Measurements from ENCODE around the gene ZC3H12A.

ZC3H12A gene

DNA sequence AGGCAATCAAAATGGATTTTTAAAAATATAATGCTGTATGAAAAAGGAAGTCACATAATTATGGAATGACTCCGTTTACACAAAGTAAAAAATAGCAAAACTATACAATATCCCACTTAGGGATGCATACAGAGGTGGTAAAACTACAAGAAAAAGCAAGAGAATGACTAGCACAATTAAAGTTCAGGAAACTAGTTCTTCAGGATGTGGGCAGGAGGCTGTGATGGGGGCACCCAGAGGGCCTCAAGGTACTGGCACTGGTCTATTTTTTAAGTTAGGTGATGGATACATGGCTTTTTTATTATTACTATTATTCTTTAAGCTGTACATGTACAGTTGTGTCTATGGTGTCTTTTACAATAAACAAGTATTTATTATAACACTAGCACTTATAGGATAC is 1.4 kb upstream of the ZC3H12A start:
- no peak overlapping the region; the same call in 1 of the 2 replicates for H3K4me3 ChIP-seq (ENCODE audit: control insufficient read depth, low read depth, low read length)
- TF ChIP-seq, protein P1, sequence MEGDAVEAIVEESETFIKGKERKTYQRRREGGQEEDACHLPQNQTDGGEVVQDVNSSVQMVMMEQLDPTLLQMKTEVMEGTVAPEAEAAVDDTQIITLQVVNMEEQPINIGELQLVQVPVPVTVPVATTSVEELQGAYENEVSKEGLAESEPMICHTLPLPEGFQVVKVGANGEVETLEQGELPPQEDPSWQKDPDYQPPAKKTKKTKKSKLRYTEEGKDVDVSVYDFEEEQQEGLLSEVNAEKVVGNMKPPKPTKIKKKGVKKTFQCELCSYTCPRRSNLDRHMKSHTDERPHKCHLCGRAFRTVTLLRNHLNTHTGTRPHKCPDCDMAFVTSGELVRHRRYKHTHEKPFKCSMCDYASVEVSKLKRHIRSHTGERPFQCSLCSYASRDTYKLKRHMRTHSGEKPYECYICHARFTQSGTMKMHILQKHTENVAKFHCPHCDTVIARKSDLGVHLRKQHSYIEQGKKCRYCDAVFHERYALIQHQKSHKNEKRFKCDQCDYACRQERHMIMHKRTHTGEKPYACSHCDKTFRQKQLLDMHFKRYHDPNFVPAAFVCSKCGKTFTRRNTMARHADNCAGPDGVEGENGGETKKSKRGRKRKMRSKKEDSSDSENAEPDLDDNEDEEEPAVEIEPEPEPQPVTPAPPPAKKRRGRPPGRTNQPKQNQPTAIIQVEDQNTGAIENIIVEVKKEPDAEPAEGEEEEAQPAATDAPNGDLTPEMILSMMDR (IDR thresholded peaks at IDR 0.05; ENCODE audit: control insufficient read depth, insufficient read depth, low read depth, low read length, missing control alignments), result no peak
- no peak for DNase-seq (ENCODE audit: low read depth)

DNA sequence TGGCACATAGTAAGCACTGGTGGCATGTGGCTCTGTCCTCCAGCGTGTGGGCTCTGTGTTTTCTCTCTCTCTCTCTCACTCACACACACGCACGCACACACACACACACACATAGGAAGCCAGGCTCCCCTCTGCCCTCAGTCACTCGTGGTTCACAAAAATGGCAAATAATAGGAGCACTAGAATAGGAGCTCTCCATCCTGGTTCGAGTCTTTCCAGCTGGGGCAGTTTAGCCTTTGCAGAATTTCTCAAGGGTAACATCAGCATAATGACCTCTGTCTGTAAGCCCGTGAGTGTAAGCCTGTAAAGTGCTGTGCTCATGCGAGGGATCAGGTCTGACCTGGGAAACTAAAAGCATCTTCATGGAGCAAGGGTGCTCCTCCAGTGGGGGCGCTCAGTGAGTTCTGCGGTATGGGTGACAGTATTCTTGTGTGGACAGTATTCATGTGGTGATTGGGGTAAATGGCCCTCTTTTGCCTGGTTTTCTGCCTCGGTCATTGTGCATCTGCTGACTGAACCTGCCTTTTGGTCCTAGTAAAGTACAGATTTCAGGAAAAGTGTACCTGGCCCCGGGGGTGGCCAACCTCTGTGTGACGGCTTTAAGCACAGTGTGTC is 842 bp upstream of the ZC3H12A start:
- DNase-seq (ENCODE audit: low read depth), result no peak
- peak overlapping the region; percentile 70 for H3K4me3 ChIP-seq (ENCODE audit: control insufficient read depth, low read depth, low read length)
- TF ChIP-seq, protein P1 (IDR thresholded peaks at IDR 0.05; ENCODE audit: control insufficient read depth, insufficient read depth, low read depth, low read length, missing control alignments), result peak; percentile 8

DNA sequence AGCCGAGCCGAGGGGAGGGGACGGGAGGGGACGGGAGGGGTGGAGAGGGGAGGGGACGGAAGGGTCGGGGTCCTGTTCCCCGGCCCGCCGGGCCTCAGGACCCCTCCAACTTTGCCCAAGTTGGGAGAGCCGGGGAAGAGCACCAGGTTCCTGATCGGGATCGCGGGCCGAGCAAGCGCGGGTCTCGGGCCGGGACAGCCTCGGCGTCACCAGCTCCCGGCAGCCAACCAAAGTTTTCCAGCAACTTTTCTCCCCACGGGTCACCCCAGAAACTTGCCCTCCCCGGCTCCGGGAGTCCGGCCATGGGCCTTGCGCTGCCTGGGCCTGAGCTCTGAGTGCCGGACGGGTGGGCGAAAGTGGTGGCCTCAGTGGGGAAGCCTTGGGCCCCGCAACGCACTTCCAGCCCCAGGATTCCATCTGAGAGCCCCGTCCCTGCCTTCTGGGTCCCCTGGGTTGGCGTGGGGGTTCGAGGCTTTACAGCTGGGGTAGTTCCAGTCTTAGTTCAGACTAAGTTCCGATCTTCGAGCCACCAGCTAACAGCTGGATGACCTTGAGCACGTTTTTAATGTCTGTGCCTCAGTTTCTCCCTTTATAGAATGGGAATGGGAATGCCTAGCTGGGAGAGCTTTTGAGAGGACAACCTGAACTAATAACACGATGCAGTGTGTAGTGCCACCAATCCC is 458 bp downstream of the ZC3H12A start:
- H3K4me3 ChIP-seq (ENCODE audit: control insufficient read depth, low read depth, low read length), result peak overlapping the region; percentile 74
- TF ChIP-seq, protein P1 (IDR thresholded peaks at IDR 0.05; ENCODE audit: control insufficient read depth, insufficient read depth, low read depth, low read length, missing control alignments), result no peak
- no peak for DNase-seq (ENCODE audit: low read depth)

DNA sequence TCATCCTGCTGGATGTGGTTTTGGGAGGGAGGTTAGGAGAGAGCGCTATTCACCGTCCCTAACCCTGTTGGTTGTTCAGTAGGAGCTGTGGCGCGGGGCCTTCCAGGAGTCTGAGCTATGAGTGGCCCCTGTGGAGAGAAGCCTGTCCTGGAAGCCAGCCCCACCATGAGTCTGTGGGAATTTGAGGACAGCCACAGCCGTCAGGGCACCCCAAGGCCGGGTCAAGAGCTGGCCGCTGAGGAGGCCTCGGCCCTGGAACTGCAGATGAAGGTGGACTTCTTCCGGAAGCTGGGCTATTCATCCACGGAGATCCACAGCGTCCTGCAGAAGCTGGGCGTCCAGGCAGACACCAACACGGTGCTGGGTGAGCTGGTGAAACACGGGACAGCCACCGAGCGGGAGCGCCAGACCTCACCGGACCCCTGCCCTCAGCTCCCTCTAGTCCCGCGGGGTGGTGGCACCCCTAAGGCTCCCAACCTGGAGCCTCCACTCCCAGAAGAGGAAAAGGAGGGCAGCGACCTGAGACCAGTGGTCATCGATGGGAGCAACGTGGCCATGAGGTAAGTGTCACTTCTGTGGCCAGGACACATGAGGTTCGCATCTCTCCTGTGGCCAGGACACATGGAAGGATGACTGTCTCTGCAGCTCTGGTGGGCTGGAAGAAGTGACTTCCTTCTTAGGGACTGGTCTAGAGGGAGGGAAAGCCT is 1.2 kb downstream of the ZC3H12A start:
- TF ChIP-seq, protein P1 (IDR thresholded peaks at IDR 0.05; ENCODE audit: control insufficient read depth, insufficient read depth, low read depth, low read length, missing control alignments), result no peak
- H3K4me3 ChIP-seq (ENCODE audit: control insufficient read depth, low read depth, low read length), result peak overlapping the region; percentile 74
- no peak for DNase-seq (ENCODE audit: low read depth)

DNA sequence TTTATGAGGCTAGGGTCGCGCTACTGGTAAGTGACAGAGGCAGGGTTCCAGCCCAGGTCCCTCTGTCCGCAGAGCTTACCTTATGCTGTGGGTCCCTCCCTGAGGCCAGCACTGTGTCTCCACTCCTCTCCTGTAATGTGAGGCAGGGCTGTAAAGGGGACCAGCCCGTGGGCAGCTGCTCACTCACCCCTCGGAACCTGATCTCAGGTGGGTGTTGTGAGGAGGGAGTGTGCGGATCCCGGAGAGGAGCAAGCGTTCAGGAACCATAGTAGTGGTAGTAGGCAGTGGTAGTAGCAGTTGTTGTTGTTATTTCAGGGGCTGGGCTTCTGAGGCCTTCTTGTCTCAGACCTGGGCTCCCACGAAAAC is 1.7 kb downstream of the ZC3H12A start:
- H3K4me3 ChIP-seq (ENCODE audit: control insufficient read depth, low read depth, low read length), result peak overlapping the region; percentile 74
- no peak for DNase-seq (ENCODE audit: low read depth)

DNA sequence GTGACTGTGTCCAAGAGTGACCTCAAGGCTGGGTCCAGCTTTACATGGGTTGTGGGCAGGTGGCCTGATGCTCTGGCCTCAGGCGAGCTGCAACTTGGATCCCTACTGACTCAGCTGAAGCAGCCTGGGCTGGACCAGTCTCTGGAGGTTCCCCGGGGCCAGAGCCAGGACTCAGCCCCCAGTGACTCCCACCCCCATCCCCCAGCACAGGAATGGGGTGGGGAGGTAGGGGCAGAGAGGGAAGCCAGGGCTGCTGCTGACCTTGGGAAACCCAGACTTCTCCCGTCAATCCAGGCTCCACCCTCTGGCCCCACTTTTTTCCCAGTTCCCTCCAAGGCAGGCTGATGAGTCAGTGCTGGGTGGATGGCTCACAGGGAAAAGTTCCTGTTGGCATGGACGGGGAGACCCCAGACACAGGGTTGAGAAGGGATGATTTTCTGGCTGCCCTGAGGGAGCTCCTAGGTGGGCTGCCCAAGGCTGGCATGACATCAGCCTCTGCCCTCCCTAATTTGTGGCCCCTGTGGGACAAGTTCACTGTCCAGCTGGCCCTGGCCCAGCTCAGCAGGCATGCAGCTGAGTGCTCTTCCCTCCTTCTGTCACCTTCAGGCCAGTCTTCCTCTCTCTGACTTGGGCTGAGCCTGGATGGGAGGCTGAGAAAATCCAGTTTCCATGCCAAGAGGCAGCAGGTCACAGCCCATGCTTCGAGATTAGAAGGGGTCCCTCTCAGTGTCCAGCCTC is 2.2 kb downstream of the ZC3H12A start:
- DNase-seq (ENCODE audit: low read depth), result peak; percentile 68
- peak overlapping the region; percentile 74 for H3K4me3 ChIP-seq (ENCODE audit: control insufficient read depth, low read depth, low read length)
- TF ChIP-seq, protein P1 (IDR thresholded peaks at IDR 0.05; ENCODE audit: control insufficient read depth, insufficient read depth, low read depth, low read length, missing control alignments), result no peak

More for the DNA sequence above, 1.7 kb downstream of the ZC3H12A start:
- TF ChIP-seq, protein P1 (IDR thresholded peaks at IDR 0.05; ENCODE audit: control insufficient read depth, insufficient read depth, low read depth, low read length, missing control alignments), result no peak
